Hepatocyte (in vitro differentiated cells): ENCODE data around the gene LRTM1.

Experiments used
- EZH2 ChIP-seq: fragments of 200-600 bp; sonication (generic); IDR thresholded peaks from 2 replicates; pipeline ENCODE4 v1.6.1; 2016; ENCODE audit warnings: antibody characterized with exemption, mild to moderate bottlenecking, borderline replicate concordance
- EZH2phosphoT487 ChIP-seq: fragments of 200-600 bp; sonication (generic); IDR thresholded peaks from one replicate; pipeline ENCODE4 v1.6.1; 2018; ENCODE audit warnings: antibody characterized with exemption, mild to moderate bottlenecking, low read depth, moderate library complexity; ENCODE audit not compliant: unreplicated experiment, severe bottlenecking
- TF ChIP-seq, protein P1 (sequence below): fragments of 200-600 bp; sonication (generic); IDR thresholded peaks from 2 replicates; pipeline ENCODE4 v1.5.1; 2016; ENCODE audit warnings: antibody characterized with exemption, mild to moderate bottlenecking; ENCODE audit not compliant: poor library complexity

DNA sequence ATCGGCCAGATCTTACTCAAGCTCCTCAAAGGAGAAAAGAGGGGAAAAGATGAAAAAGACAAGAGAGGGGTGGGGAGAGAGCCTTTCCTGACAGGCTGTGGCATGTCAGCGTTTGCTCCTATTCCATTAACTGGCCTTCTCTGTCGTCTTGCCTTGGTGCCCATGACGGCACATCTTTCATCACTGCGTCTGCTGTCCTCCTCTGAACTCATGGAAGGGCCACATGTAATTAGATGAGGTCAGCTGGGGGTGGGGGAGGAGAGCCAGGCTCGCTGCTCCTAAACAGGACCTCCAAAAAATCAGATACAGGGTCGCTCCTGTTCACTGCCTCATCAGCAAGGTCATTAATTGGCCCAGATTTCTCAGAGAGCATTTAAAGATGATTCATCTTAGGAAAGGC is 49.7 kb downstream of the LRTM1 start:
- TF ChIP-seq, protein P1, sequence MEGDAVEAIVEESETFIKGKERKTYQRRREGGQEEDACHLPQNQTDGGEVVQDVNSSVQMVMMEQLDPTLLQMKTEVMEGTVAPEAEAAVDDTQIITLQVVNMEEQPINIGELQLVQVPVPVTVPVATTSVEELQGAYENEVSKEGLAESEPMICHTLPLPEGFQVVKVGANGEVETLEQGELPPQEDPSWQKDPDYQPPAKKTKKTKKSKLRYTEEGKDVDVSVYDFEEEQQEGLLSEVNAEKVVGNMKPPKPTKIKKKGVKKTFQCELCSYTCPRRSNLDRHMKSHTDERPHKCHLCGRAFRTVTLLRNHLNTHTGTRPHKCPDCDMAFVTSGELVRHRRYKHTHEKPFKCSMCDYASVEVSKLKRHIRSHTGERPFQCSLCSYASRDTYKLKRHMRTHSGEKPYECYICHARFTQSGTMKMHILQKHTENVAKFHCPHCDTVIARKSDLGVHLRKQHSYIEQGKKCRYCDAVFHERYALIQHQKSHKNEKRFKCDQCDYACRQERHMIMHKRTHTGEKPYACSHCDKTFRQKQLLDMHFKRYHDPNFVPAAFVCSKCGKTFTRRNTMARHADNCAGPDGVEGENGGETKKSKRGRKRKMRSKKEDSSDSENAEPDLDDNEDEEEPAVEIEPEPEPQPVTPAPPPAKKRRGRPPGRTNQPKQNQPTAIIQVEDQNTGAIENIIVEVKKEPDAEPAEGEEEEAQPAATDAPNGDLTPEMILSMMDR = no peak
- TF ChIP-seq EZH2 (no peak), EZH2phosphoT487 (no peak)
